Nephron progenitor cell (in vitro differentiated cells): ENCODE data around the gene TNPO3.

Source experiments
- DNase-seq: peaks from one replicate; pipeline ENCODE4 v3.0.0; 2021
- H3K27ac Mint-ChIP-seq: 2 replicates; pipeline ENCODE4 v1.8.0; 2021; ENCODE audit warnings: mild to moderate bottlenecking, moderate library complexity, mixed read lengths
- H3K27me3 Mint-ChIP-seq: 2 replicates; pipeline ENCODE4 v1.8.0; 2021; ENCODE audit warnings: mild to moderate bottlenecking, low read depth, mixed read lengths; ENCODE audit not compliant: poor library complexity
- H3K36me3 Mint-ChIP-seq: 2 replicates; pipeline ENCODE4 v1.8.0; 2021; ENCODE audit warnings: low read depth, mixed read lengths
- H3K4me1 Mint-ChIP-seq: 2 replicates; pipeline ENCODE4 v1.8.0; 2021; ENCODE audit warnings: mixed read lengths
- H3K4me3 Mint-ChIP-seq: 2 replicates; pipeline ENCODE4 v1.8.0; 2021; ENCODE audit warnings: mild to moderate bottlenecking, moderate library complexity, mixed read lengths
- H3K9me3 Mint-ChIP-seq: 2 replicates; pipeline ENCODE4 v1.8.0; 2021; ENCODE audit warnings: mild to moderate bottlenecking, moderate library complexity, mixed read lengths
- TF ChIP-seq, protein P1 (sequence below): fragments of 200-600 bp; sonication (generic); IDR thresholded peaks from 2 replicates; pipeline ENCODE4 v1.5.0; 2021; ENCODE audit warnings: antibody characterized with exemption

The TNPO3 gene

DNA sequence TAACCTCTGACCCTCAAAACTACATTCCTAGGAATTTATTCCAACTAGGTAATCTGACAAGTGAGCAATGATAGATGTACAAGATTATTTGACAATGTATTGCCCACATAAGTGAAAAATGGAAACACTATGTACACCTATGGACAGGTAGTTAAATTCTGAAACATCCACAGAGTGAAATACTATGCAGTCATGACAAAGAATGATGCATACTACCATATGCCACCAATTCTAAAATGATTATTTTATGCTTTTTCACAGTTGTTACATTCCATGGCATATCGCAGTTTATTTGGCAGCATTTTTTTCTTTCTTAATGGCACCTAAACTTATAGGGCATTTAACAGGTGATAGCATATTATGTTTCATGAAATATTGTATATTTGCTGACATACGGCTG lies 20.1 kb upstream of the TNPO3 start:
- H3K27me3 Mint-ChIP-seq = peaks cover 29% of the 10 kb centered on the region
- DNase-seq = no peak
- no peak overlapping the region for H3K4me3 Mint-ChIP-seq
- TF ChIP-seq, protein P1, sequence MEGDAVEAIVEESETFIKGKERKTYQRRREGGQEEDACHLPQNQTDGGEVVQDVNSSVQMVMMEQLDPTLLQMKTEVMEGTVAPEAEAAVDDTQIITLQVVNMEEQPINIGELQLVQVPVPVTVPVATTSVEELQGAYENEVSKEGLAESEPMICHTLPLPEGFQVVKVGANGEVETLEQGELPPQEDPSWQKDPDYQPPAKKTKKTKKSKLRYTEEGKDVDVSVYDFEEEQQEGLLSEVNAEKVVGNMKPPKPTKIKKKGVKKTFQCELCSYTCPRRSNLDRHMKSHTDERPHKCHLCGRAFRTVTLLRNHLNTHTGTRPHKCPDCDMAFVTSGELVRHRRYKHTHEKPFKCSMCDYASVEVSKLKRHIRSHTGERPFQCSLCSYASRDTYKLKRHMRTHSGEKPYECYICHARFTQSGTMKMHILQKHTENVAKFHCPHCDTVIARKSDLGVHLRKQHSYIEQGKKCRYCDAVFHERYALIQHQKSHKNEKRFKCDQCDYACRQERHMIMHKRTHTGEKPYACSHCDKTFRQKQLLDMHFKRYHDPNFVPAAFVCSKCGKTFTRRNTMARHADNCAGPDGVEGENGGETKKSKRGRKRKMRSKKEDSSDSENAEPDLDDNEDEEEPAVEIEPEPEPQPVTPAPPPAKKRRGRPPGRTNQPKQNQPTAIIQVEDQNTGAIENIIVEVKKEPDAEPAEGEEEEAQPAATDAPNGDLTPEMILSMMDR = no peak
- no peak overlapping the region for H3K27ac Mint-ChIP-seq
- no peaks in the 10 kb centered on the region for H3K36me3 Mint-ChIP-seq
- H3K4me1 Mint-ChIP-seq = peaks cover 5% of the 10 kb centered on the region
- H3K9me3 Mint-ChIP-seq = peaks cover 10% of the 10 kb centered on the region

DNA sequence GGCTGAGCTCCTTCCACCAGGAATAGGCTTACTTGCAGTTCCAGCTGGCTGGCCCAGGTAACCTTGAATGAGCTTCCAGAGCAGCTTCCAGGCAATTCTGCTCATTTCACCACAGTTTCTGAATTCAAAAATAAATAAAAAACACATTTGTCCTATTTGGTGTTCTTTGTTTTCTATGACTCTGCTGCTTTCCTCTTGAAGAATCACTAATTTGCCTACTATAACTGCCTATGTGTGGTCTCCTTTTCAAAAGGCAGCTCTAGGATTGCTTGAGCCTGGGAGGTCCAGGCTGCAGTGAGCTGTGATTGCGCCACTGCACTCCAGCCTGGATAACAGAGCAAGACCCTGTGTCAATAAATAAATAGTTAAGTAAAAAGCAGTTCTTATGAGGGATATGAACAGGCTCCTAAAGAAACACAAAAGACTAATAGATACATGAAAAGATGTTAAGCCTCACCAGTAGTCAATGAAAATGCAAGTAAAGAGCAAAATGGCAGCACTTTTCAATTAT lies 19.5 kb upstream of the TNPO3 start:
- Mint-ChIP-seq H3K36me3 (no peaks in the 10 kb centered on the region), H3K9me3 (peaks cover 10% of the 10 kb centered on the region), H3K4me3 (no peak overlapping the region), H3K4me1 (peaks cover 5% of the 10 kb centered on the region), H3K27ac (no peak overlapping the region), H3K27me3 (peaks cover 29% of the 10 kb centered on the region)
- TF ChIP-seq, protein P1 = no peak
- no peak for DNase-seq

DNA sequence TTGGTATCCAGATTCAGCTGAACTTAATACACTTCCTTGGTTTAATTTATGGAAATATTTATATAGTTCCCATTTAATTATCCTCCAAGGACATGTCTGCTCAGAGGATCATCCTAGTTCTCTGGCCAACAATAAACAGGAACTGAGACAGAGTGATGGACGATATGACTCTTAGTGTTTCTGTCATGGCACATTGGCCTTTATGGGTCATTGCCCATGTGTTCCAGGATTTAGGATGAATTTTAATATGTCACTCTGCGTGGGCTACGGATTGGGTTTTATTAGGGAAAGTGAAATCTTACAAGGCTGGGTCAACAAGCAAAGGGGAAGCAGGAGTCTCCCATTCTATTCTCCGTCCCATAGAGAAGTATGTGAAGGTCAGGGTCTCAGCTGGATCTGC lies 18.8 kb upstream of the TNPO3 start:
- Mint-ChIP-seq H3K9me3 (peaks cover 10% of the 10 kb centered on the region), H3K27me3 (peaks cover 30% of the 10 kb centered on the region), H3K36me3 (no peaks in the 10 kb centered on the region), H3K27ac (no peak overlapping the region), H3K4me3 (no peak overlapping the region), H3K4me1 (peaks cover 5% of the 10 kb centered on the region)
- TF ChIP-seq, protein P1 = no peak
- no peak for DNase-seq

DNA sequence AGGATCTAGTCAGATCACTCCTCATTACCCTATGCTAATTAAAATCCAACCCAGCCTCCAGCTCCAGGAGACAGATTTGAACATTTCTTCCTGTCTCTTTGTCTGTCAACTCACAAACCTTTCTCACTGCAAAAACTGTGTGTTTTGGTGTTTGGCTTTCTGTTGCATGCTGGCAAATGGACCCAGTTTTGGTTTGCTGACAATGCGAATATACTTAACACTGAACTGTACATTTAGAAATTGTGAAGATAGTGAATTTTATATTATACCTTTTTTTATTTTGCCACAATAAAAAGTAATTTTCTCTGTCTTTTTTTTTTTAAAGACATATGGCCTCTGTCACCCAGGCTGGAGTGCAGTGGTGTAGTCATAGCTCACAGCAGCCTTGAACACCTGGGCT lies 18.3 kb upstream of the TNPO3 start:
- H3K27me3 Mint-ChIP-seq = peaks cover 34% of the 10 kb centered on the region
- no peak overlapping the region for H3K4me3 Mint-ChIP-seq
- peaks cover 5% of the 10 kb centered on the region for H3K4me1 Mint-ChIP-seq

DNA sequence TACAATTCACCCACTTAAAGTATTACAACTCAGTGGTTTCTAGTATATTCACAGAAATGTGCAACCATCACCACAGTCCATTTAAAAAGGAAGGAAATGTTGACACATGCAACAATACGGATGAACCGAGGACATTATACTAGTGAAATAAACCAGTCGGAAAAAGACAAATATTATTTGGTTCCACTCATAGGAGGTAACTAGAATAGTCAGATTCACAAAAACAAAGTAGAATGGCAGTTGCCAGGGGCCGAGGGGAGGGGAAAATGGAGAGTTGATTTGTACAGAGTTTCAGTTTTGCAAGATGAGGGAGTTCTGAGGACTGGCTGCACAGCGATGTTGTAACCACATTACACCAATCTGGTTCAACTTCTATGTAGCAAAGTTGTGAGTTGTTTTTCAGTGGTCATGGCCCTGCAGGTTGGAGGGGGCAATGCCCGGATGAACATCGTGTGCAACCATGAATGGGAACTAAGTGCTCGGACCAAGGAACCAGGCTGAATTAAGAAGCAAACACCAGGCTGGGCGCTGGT lies 17.6 kb upstream of the TNPO3 start:
- Mint-ChIP-seq H3K27ac (no peak overlapping the region), H3K36me3 (no peaks in the 10 kb centered on the region), H3K9me3 (peaks cover 10% of the 10 kb centered on the region), H3K27me3 (peaks cover 33% of the 10 kb centered on the region), H3K4me3 (no peak overlapping the region), H3K4me1 (peaks cover 7% of the 10 kb centered on the region)
- TF ChIP-seq, protein P1 = no peak
- no peak for DNase-seq

More for the DNA sequence above, 18.3 kb upstream of the TNPO3 start:
- TF ChIP-seq, protein P1 = no peak
- H3K36me3 Mint-ChIP-seq = no peaks in the 10 kb centered on the region
- H3K9me3 Mint-ChIP-seq = peaks cover 10% of the 10 kb centered on the region
- no peak overlapping the region for H3K27ac Mint-ChIP-seq
- DNase-seq = no peak

DNA sequence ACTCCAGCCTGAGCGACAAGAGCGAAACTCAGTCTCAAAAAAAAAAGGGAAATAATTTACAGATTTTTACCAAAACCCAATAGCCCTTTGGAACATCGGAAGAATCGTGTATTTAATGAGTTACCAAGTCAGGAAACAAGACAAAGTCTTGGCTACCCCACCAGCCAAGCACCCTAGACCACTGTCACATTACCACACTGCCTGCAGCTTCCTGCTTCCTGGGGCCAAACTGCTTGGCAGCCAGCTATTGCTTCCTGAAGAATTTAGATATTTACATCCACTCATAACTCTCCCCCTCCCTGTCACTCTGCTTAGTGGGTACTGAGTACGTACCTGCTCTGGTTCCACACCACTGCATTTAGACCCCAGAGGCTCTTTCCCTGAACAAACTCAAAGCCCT lies 14.1 kb upstream of the TNPO3 start:
- H3K9me3 Mint-ChIP-seq = peaks cover 4% of the 10 kb centered on the region
- no peak overlapping the region for H3K4me3 Mint-ChIP-seq
- no peak overlapping the region for H3K27ac Mint-ChIP-seq
- peaks cover 23% of the 10 kb centered on the region for H3K4me1 Mint-ChIP-seq
- no peak for DNase-seq
- TF ChIP-seq, protein P1 = no peak
- peaks cover 41% of the 10 kb centered on the region for H3K27me3 Mint-ChIP-seq
- no peaks in the 10 kb centered on the region for H3K36me3 Mint-ChIP-seq
